Heart right ventricle (tissue), 16 donors: ENCODE results near the gene PTPRN2. TPM values are rescaled to one million over a fixed set of nuclear protein-coding genes. Genes with fewer than 3 reads are reported as not detected.

Experiments
- ATAC-seq, 8 donors: fragments of 200-7000 bp; cut with Tn5 transposase; one replicate each; pipeline ENCODE4 v1.9.1; 2020; ENCODE audit warnings: mild to moderate bottlenecking in 8 of 8, moderate library complexity in 8 of 8, moderate number of reproducible peaks in 1 of 8
- DNase-seq, 2 donors: peaks; one replicate each; pipeline ENCODE4 v3.0.0-alpha.2; 2020
- H3K27ac ChIP-seq, 10 donors: fragments of 200-600 bp; sonication (generic) in 2 of 10; one replicate each; pipeline versions ENCODE4 v1.5.0 to v1.8.0; 2020 to 2022; ENCODE audit warnings: mild to moderate bottlenecking in 3 of 10
- H3K27me3 ChIP-seq, 7 donors: fragments of 200-600 bp; one replicate each; pipeline ENCODE4 v1.8.0; 2021 to 2022; ENCODE audit warnings: mild to moderate bottlenecking in 2 of 7
- H3K36me3 ChIP-seq, 9 donors: fragments of 200-600 bp; sonication (generic) in 1 of 9; one replicate each; pipeline versions ENCODE4 v1.5.0 to v1.8.0; 2020 to 2022; ENCODE audit warnings: mild to moderate bottlenecking in 2 of 9
- H3K4me1 ChIP-seq, 9 donors: fragments of 200-600 bp; sonication (generic) in 1 of 9; one replicate each; pipeline versions ENCODE4 v1.5.0 to v1.8.0; 2020 to 2022; ENCODE audit warnings: mild to moderate bottlenecking in 4 of 9
- H3K4me3 ChIP-seq, 10 donors: fragments of 200-600 bp; sonication (generic) in 2 of 10; one replicate each; pipeline versions ENCODE4 v1.5.0 to v1.8.0; 2020 to 2022; ENCODE audit warnings: mild to moderate bottlenecking in 7 of 10, moderate library complexity in 2 of 10
- H3K9me3 ChIP-seq, 11 donors: fragments of 200-600 bp in 10 of 11; sonication (generic) in 2 of 11; one replicate each; pipeline versions ENCODE4 v1.5.0 to v1.8.0; 2013 to 2022; ENCODE audit warnings: mild to moderate bottlenecking in 2 of 11, control low read depth in 1 of 11, moderate library complexity in 1 of 11
- CTCF ChIP-seq, 9 donors: fragments of 200-600 bp; sonication (generic) in 2 of 9; IDR thresholded peaks; one replicate each; pipeline versions ENCODE4 v1.5.0 to v1.8.0; 2021 to 2022; ENCODE audit warnings: antibody characterized with exemption in 9 of 9, mild to moderate bottlenecking in 5 of 9, moderate library complexity in 1 of 9
- WGBS, 2 donors: extraction: QIAGEN DNeasy Blood & Tissue Kit; methylation state at CpG; one replicate each; pipeline ENCODE4 v1.1.7; 2013; ENCODE audit warnings: inconsistent platforms in 1 of 2; 5-methylcytosine and 5-hydroxymethylcytosine counted together
- intact Hi-C, 10 donors: fragments of 100-400 bp; cut with DNase I; formaldehyde crosslinking; loops; one replicate each; pipeline versions ENCODE4 v1.11.1 to v1.14.2; 2022
- polyA plus RNA-seq, 2 donors: library from polyadenylated mRNA; stranded (reverse); fragments of 200-250 nt; gene quantifications; one replicate each; pipeline ENCODE4 v1.2.3, GENCODE V29; 2013
- total RNA-seq, 10 donors: library from RNA; stranded (reverse); fragmentation: NEBNext Ultra II Directional in 3 of 10; extraction: Animal tissue kit (Norgen Biotek cat#: 25700) in 3 of 10; gene quantifications; one replicate each; pipeline versions ENCODE4 v1.2.1 to v1.2.4, GENCODE V29; 2021 to 2023
- donor health status: Arrhythmogenic right ventricular cardiomyopathy.
- donor health status: ischemic (EF 13 %, LVEDD 7.1; RV severe dilation, severe dysfunction).
- donor health status: healthy with polysubstance abuse.
- donor health status: DM: no; HTN: yes; CAD: no.
- donor health status: DM: no; HTN: no; CAD: no.
- donor health status: ischemic (EF 25% LVEDD 6.9; RV normal size, moderate dysfunction).
- donor health status: ischemic (EF 25% LVEDD 5.7; RV mildly dilated, moderate dysfunction).
- donor health status: healthy.
- donor health status: DM: yes; HTN: yes; CAD: no.
- donor health status: Ischemic cardiomyopathy.
- donor health status: ischemic (EF 35%, LVEDD 5.7; RV mildly dilated, moderate dysfunction).
- donor health status: nonischemic (EF 11% LVEDD 7.7; RV severe dilation, severe dysfunction).
- donor health status: DM: yes; HTN: yes; CAD: no.
- donor health status: PGD.
- donor health status: ischemic (EF 29% LVEDD 5.4; RV normal size, mild dysfunction).
- donor health status: nonischemic (EF 23%, LVEDD 6.1; RV moderate dilation, normal function).

PTPRN2 gene
- total and polyA plus RNA-seq, 12 donors: 0.82 to 1.8 (median 1.3) TPM

- no peaks in the 10 kb centered on the region for H3K36me3 ChIP-seq
- no peak for TF ChIP-seq CTCF (IDR thresholded peaks at IDR 0.05)
- DNase-seq (no peak), ATAC-seq (no peak)
- peaks cover 0 to 8% (median 0%) of the 10 kb centered on the region in 7 donors for H3K27me3 ChIP-seq
- WGBS, 2 donors: 96 to 97% methylated on average over 18 of the region's 18 CpGs
- no peak overlapping the region for H3K4me3 ChIP-seq
- peaks cover 0 to 16% (median 0%) of the 10 kb centered on the region in 11 donors for H3K9me3 ChIP-seq
- no peaks in the 10 kb centered on the region for H3K4me1 ChIP-seq
- intact Hi-C loops: no loop called here
- no peak overlapping the region for H3K27ac ChIP-seq
Observed at GRCh38 chr7:158084555-158084954, 503.1 kb downstream of the PTPRN2 start.

- TF ChIP-seq CTCF (IDR thresholded peaks at IDR 0.05): no peak
- no peaks in the 10 kb centered on the region for H3K4me1 ChIP-seq
- no peak overlapping the region for H3K27ac ChIP-seq
- peaks cover 0 to 16% (median 0%) of the 10 kb centered on the region in 11 donors for H3K9me3 ChIP-seq
- DNase-seq: no peak
- no peaks in the 10 kb centered on the region for H3K36me3 ChIP-seq
- intact Hi-C loops: no loop called here
- H3K4me3 ChIP-seq: no peak overlapping the region
- H3K27me3 ChIP-seq: peaks cover 0 to 8% (median 0%) of the 10 kb centered on the region in 7 donors
- no peak for ATAC-seq
- WGBS, 2 donors: 90 to 92% methylated on average over 27 to 28 of the region's 28 CpGs
Observed at GRCh38 chr7:158083526-158084310, 503.9 kb downstream of the PTPRN2 start.

GRCh38 chr7:158082761-158083160, 504.9 kb downstream of the PTPRN2 start:
- Histone ChIP-seq H3K27ac (no peak overlapping the region), H3K4me1 (no peaks in the 10 kb centered on the region), H3K9me3 (peaks cover 0 to 16% (median 0%) of the 10 kb centered on the region in 11 donors), H3K27me3 (peaks cover 0 to 8% (median 0%) of the 10 kb centered on the region in 7 donors), H3K36me3 (no peaks in the 10 kb centered on the region), H3K4me3 (no peak overlapping the region)
- WGBS, 2 donors: 85 to 89% methylated on average over 8 of the region's 8 CpGs
- ATAC-seq (no peak), DNase-seq (no peak)
- intact Hi-C loops: no loop called here
- no peak for TF ChIP-seq CTCF (IDR thresholded peaks at IDR 0.05)

- ATAC-seq (no peak), DNase-seq (no peak)
- H3K27me3 ChIP-seq: peaks cover 0 to 11% (median 0%) of the 10 kb centered on the region in 7 donors
- no peak for TF ChIP-seq CTCF (IDR thresholded peaks at IDR 0.05)
- intact Hi-C loops: no loop called here
- no peak overlapping the region for H3K27ac ChIP-seq
- no peaks in the 10 kb centered on the region for H3K4me1 ChIP-seq
- H3K36me3 ChIP-seq: no peaks in the 10 kb centered on the region
- H3K4me3 ChIP-seq: no peak overlapping the region
- peaks cover 0 to 5% (median 0%) of the 10 kb centered on the region in 11 donors for H3K9me3 ChIP-seq
- WGBS, 2 donors: 86 to 88% methylated on average over 21 of the region's 21 CpGs
Observed at GRCh38 chr7:158080899-158081445, 506.7 kb downstream of the PTPRN2 start.
